Activated CD8-positive, alpha-beta memory T cell treated with anti-CD3 and anti-CD28 coated beads, Interleukin-2, amount 50 U/mL, for 24 hours (primary cell): ENCODE results near the gene ZKSCAN4.

Experiments
- DNase-seq: peaks from one replicate; pipeline ENCODE4 v3.0.0-alpha.2; 2020; ENCODE audit errors: extremely low read depth

ZKSCAN4 gene

DNA sequence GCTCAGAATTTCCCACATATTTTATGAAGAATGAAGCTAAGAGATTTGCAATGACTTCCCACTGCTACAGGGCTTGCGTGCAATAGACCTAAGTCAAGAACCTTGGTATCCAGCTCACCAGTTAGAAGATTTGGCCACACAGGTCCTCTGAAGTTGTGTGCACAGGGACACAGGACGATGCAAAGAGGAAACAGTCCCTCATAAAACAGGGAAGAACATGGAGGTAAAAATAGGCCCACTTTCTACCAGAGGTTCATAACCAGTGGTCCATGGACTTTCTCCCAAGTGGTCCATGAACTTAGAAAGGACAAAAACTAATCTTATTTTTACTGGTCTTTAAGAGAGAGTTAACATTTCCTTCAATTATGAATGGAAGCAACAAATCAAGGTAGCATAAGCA lies 1.3 kb downstream of the ZKSCAN4 start:
- DNase-seq = no peak

DNA sequence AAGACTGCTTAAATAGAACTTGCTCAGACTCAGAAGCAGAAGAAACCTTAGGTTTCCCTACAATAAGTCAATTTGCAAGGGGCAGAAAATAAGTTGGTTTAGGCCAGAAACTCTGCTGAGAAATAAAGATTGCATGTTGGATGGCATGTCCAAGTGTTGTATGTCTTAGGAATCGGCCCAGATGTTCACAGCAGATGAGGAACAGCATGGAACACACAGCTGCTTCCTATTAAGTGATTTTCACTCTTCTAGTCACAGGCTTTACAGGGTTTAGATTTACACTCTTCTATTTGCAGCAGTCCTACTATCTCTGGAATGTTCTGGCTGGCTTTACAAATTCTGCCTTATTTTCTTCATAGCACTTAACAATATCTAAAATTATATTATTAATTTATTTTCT lies 3.2 kb downstream of the ZKSCAN4 start:
- DNase-seq = no peak

DNA sequence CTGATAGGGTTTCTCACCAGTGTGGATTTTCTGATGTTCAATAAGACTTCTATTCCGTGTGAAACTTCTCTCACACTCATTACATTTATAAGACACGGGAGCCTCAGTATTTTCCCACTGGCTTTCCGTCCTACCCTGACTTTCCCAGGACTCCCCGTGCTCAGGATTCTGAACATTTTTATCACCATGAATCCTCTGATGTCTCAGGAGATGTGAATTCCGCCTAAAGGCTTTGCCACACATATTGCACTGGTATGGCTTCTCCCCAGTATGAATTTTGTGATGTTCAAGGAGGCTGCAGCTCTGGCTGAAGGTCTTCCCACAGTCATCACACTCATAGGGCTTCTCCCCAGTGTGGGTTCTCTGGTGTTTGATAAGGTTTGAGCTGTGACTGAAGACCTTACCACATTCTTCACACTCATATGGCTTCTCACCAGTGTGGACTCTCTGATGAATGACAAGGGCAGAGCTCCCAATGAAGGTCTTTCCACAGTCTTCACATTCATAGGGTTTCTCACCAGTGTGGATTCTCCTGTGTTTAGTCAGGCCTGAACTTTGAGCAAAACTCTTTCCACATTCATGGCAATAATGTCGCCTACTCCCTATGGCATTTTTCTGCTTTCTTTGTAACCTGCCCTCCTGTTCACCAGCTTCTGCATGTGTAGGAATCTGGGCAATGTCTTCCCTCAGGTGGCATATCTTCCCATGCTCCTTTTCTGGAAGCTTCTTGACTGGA lies 6.7 kb downstream of the ZKSCAN4 start:
- DNase-seq = no peak

DNA sequence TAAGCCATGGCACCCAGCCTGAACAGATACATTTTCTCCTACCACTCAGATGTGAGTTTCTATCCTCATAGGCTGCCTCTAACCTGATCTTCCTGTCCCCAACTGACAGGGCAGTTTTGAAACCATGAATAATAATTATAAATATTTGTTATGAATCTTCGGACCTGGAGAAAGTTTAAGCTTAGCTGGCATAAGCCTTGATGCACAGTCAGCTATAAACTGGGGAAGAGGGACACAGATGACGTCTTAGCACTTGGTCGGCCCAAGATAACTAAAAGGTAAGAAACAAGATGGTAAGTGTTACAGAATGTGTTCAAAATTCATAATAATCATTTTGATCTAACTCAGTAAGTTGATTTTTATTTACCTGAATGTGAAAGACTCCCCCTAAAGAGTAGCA lies 8.1 kb downstream of the ZKSCAN4 start:
- no peak for DNase-seq

DNA sequence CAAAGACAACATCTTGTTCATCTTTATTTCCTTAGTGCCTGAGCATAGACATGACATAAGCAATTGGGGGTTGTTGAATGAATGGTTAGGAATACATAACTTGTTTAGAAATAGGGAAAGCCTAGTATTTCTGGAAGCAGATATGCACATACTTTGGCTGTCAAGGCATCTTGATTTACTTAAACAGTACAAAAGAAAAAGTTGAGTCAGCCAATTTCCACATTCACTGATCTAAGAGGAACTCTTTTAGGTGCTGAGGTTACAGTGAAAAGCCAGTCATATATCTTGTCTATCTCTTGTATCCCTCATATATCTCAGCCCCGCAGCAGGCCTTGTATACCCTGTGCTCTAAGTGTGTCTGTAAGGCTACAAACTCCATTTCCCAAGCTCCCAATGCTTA lies 11.6 kb downstream of the ZKSCAN4 start:
- DNase-seq = no peak

DNA sequence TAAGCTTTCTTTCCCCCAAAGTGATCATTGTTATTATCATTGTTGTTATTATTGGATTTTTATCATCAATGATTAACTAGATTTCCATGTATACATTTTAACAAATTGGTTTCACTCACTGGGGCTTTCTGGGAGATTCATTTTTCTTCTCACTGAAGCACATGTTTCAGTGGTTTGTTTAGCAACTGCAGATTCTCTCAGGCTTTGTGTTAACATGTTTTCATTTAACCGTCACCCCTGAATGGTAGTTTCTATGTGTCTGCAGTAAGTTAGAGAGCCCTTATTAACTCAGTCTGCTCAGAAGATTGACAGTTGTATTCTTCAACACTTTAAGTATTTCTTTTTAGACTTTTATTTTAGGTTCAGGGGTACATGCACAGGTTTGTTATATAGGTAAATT lies 12.4 kb downstream of the ZKSCAN4 start:
- no peak for DNase-seq

DNA sequence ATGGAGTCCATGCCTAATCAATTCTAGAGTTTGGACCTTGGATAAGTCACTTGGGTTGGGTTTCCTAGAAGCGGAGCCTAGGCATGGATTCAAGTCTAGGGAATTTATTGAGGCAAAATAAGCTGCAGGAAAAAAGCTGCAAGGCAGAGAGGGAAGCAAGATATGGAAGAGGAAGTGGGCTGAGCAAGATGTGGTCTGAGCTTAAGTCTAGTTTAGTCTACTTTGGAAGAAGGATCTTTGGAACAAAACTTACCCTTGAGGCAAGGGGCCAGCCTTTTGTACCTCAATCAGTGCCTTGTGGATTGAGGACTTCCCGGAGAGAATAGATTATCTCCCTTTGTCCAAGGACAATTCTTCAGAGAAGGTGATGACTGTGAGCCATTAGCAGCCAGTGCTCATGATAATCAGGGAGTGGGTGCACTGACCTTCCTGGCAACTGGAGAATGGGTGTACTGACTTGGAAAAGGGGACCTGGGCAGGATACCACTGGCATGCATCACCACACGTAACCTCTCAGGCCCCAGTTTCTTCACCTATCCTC lies 16.1 kb downstream of the ZKSCAN4 start:
- no peak for DNase-seq

DNA sequence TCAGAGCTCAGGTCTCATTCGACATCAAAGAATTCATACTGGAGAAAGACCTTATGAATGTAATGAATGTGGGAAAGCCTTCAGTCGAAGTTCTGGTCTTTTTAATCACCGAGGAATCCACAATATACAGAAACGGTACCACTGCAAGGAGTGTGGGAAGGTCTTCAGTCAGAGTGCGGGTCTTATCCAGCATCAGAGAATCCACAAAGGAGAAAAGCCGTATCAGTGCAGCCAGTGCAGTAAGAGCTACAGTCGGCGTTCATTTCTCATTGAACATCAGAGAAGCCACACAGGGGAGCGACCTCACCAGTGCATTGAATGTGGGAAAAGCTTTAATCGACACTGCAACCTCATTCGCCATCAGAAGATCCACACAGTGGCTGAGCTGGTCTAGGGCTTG lies 19.3 kb downstream of the ZKSCAN4 start:
- DNase-seq = no peak

DNA sequence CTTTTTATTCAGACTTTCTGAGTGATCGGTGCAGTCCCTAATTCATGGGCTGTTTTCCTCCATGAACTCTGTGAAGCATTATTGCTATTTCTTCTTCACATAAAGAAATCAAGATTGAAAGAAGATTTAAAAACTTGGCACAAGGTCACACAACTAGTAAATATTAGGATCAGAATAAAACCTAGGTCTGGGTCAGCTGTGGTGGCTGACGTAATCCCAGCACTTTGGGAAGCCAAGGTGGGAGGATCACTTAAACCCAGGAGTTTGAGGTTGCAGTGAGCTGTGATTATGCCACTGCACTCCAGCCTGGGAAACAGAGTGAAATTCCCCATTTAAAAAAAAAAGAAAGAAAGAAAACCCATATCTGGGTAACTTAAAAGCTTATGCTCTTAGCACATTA lies 25.6 kb downstream of the ZKSCAN4 start:
- DNase-seq = no peak

DNA sequence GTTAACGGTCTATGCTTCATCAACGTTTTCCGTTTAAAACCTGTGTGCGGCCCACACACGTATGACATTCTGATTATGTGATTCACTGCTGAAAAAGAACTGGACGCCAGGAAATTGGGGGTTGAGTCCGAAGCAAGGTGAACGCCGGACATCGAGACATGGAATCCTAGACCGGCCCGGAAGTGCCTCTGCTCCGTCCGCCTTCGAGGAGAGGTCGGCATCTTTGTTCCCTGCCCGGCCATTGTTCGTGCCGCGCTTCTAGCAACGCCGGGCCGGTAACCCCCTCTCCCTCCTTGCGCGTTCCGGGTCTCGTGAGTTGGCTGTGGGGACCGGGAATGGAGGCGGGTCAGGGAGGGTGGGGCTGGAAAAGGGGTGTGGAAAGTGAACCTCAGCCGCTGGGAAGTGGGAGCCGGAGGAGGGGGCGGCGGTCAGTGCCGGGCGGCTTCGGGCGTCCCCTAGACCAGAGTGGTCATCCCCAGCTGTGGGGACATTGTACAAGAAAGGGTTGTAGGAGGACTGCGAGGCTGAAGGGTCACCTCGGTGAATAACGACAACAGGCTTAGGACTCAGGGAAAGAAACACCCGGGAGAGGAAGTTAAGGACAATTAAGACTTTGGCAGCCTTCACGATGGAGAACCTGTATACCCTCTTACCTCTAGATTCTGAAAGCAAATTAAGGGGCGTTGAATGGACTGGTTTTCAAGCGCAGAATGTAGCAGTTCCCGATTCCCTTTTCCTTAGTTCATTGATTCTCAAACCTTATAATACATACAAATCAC lies 26.8 kb downstream of the ZKSCAN4 start, which contains the start of gene ZSCAN9:
Gene ZSCAN9, plus strand, starts transcription at position 220 of the 779 bp plus-strand sequence. CDS start 1,810 bp downstream, outside the sequence.
- no peak for DNase-seq

DNA sequence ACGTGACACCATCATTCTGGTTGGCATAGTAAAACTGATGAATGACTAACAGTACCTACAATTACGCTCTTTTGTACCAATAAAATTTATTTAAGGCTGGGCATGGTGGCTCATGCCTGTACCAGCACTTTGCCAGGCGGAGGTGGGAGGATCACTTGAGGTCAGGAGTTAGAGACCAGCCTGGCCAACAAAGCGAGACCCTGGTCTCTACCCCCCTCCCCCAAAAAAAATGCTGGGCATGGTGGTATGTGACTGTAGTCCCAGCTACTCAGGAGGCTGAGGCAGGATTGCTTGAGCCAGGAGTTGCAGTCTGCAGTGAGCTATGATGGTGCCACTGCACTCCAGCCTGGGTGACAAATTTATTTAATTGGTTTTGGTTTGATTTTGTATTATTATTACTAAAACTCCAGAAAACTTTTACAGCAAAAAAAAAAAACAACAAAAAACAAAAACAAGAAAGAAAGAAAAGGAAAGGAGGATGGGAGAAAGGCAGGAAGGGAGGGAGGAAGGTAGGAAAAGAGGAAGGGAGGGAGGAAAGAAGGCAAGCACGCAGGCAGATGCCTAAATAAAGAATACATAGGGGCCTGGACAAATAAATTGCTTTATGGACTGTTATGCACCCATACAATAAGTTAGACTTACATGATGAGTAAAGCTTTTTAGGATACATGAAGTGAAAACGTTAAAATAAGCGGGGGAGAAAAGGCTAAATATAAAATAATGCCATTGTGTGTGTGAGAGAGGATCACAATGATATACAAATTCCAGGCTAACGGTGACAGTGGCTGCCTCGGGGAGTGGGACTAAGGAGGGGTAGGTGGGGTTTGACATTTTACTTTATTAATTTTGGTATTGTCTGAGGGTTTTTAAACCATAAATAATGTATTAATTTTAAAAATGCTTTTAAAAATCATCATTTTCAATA lies 27.7 kb downstream of the ZKSCAN4 start:
- no peak for DNase-seq

DNA sequence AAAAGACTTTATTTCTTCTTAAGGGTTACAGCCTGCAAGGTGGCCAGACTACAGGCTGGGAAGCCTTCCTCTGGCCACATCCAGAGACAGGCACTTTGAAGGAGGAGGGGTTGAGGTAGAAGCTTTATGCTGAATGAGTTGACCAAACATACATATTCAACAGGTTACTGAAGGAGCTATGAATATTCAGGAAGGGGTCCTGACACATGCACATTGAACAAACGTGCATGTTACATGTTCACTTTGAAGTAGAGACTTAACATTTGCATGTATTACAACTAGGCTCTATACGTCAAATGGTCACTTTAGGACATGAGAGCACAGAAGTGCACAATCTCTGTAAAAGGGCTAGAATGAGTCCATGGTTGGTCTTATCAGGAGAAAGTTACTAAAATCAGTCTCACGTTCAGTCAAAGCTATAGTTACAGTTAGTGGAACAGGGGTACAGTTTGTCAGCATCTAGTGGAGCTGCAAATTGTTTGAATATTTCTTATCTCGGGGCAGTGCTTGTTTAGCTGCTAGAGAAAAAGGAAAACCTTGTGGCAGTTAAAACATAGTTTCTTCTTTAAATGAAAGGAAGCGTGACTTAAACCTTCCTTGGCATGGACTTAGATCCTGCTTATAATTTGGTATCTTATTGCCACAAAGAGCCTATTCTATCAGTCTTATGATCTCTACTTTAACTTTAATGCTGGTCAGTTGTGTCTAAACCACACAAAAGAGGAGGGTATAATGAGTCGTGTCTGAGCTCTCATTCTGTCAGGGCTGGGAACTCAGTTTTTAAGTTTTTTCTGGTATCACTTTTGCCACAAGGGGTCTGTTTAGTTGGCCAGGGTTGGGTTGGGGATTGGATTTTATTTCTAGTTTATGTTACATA lies 31.6 kb downstream of the ZKSCAN4 start:
- no peak for DNase-seq

DNA sequence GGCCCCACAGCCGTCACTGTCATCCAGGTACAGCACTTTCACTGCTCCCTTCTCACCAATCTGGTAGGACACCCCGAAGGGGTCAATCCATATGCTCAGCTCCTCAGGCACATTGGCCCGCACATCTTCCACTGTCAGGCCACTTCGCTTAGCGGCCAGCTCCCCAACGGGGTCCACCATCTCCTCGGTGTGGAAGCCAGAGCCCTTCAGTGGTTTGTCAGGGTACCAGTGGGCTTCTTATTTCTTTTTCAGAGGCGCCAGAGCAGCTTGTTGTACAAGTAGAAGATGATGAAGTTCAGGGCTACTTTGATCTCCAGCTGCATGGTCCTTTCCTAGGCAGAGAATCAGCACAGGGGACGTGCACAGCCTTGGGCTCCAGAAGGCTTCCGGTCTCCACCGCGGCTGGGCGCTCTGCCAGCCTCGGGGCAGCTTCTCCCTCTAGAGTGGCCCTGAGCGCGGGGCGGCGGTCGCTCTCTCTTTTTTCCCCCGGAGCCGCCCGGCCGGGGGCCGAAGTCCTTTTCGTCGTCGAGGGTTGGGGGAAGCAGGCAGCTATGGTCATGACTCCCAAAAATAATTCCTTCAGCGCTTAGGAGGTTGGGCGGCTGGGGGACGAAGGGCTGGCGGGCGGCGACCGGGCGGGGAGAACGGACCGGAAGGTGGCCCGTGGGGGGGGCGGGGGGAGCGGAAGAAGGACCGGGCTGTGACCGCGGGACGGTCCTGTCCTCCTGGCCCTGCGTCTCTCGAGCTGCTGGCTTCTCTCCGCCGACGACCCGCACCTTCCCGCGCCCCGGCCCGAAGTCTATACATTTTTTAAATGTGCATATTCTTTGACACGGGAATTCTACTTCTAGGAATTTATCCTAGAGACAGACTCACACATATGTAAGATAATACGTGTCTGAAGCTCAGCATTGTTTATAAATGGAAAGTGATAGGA lies 33.5 kb downstream of the ZKSCAN4 start:
- DNase-seq = no peak

DNA sequence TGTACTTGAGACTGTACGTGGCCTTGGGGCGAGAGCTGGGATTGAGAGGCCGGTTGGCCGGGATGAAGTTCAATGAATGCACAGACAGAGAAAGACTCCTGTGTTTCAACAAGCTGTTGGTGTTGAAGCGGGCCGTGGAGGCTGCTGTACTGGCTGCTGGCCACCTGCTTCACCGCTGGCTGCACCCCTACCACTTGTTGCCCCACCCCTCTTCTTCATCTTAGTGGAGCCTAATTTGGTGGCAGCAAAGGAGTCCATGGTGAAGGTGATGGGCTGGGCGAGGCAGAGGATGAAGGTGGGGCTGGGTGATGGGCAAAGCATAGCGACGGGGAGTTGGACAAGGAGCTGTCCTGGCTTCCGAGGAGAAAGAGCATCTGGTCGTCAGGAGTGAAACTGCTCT lies 34.2 kb downstream of the ZKSCAN4 start:
- DNase-seq = no peak

DNA sequence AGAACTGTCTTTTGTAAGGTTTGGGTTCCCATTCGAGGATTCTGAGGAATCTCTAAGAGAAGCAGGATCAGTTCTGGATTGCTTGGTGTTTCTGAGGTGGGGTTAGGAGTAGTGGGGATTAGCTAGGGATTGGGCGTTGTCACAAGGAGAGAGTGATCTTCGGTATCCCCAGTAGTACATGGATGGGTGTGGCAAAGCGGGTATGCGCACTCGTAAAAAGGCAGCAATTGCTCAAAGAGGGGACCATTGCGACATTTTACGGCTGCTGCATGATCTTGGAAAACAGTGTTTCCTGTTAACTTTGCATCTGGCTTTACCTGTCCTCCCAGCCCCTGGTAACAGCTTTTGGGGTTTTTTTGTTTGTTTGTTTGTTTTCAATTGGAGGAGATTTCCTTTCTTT lies 36.6 kb downstream of the ZKSCAN4 start:
- DNase-seq = no peak

DNA sequence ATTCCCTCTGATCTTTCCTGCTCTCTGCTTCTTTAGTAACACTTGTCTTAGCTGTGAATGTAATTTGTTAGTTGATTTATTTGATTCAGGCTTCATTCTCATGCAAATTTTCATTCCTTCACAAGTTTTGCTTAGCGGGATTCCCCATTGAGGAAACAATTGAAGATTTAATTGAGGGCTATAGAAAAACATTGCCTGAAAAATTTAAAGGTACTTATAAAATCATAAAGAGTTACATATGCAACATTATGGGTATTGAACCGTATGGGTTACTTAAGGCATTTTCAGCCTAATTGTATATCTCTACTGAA lies 38.9 kb downstream of the ZKSCAN4 start:
- no peak for DNase-seq

DNA sequence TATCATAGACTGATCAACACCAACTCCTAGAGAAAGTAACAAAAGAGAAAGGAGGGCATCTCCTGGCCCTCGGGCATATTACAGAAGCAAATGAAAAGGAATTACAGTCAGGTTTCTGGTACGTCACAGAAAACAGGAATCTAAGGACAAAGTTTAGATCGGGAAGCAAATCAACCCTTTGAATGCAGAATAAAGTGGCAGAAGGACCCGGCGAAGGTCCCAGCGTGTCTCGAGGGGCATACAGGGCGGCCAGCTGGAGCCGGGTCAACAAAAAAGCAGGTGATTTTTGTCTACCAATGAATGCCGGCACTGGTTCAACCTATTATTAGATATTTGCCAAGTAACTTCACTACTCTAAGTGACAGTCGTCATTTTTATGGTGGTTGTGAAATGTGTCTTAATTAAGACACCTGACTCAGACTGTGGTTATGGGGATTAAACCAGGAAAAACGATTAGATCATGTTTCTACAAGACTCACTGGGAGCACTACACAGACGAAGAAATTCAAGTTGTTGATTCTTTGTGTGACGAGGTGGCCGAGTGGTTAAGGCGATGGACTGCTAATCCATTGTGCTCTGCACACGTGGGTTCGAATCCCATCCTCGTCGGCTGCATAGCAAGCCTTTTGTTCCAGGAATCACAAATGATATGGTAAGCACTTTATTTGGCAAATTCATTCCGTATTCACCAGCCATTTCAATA lies 39.4 kb downstream of the ZKSCAN4 start:
- DNase-seq = peak; percentile 57

DNA sequence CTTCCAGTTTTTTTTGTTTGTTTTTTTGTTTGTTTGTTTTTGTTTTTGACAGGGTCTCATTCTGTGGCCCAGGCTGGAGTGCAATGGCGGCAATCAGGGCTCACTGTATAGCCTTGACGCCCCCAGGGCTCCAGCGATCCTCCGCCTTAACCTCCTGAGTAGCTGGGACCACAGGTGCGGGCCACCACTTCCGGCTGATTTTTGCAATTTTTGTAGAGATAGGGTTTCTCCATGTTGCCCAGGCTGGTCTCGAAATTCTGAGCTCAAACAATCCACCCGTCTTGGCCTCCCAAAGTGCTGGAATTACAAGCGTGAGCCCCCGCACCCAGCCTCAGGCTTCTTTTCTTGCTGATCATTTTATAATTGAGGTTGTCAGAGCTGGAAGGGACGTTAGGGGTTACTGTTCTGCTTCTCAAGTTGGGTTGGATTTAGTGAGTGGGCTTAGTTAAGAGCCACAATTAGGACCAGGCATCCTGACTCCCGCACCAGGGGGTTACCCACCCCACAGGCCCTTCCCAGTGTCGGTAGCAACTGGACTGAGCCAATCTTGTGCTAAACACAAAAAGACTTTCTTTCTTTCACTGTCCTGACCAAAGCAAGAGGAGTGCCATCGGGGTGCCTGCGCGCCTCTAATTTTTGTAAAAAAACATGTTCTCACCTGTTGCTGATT lies 40.1 kb downstream of the ZKSCAN4 start:
- DNase-seq = no peak
